CD14-positive monocyte (primary cell): ENCODE data around the gene ME3. TPM values are rescaled to one million over a fixed set of nuclear protein-coding genes. Genes with fewer than 3 reads are reported as not detected.

Experiments
- DNase-seq, 3 donors: peaks; one replicate each; pipeline ENCODE4 v3.0.0-alpha.2; 2011 to 2022
- H2AFZ ChIP-seq: 2 replicates; pipeline ENCODE4 v1.6.0; 2012; ENCODE audit warnings: mild to moderate bottlenecking, low read depth, low read length, inconsistent platforms; ENCODE audit not compliant: insufficient read depth, poor library complexity, severe bottlenecking
- H3K27ac ChIP-seq, 2 donors: 1 replicate in 1 of 2; 2 replicates in 1 of 2; pipeline ENCODE4 v1.5.1; 2012 to 2013; ENCODE audit warnings: low read length in 2 of 2, control low read depth in 1 of 2, inconsistent platforms in 1 of 2, low read depth in 1 of 2, mild to moderate bottlenecking in 1 of 2
- H3K27me3 ChIP-seq, 2 donors: one replicate each; pipeline versions ENCODE4 v1.6.0 to v1.6.1; 2011 to 2013; ENCODE audit warnings: low read length in 2 of 2; ENCODE audit not compliant: control insufficient read depth in 2 of 2, insufficient read depth in 2 of 2
- H3K36me3 ChIP-seq, 2 donors: replicated peaks in 1 of 2; 1 replicate in 1 of 2; 2 replicates in 1 of 2; pipeline versions ENCODE4 v1.5.1 to v1.6.1; 2012 to 2013; ENCODE audit warnings: low read length in 2 of 2, control low read depth in 1 of 2, inconsistent platforms in 1 of 2, mild to moderate bottlenecking in 1 of 2; ENCODE audit not compliant: insufficient read depth in 2 of 2, control insufficient read depth in 1 of 2
- H3K4me1 ChIP-seq, 2 donors: 1 replicate in 1 of 2; 2 replicates in 1 of 2; pipeline versions ENCODE4 v1.5.1 to v1.6.1; 2012 to 2013; ENCODE audit warnings: low read length in 2 of 2, control low read depth in 1 of 2, inconsistent platforms in 1 of 2, mild to moderate bottlenecking in 1 of 2, moderate library complexity in 1 of 2; ENCODE audit not compliant: insufficient read depth in 2 of 2, control insufficient read depth in 1 of 2
- H3K4me2 ChIP-seq: replicated peaks from 2 replicates; pipeline ENCODE3; 2012; ENCODE audit warnings: low read length, moderate library complexity, mild to moderate bottlenecking; ENCODE audit not compliant: poor library complexity, severe bottlenecking; ENCODE audit errors: extremely low read depth
- H3K4me3 ChIP-seq, 3 experiments: fragments of 200-600 bp in 1 of 3; sonication (generic) in 1 of 3; replicated peaks in 1 of 3; 1 replicate in 2 of 3; 2 replicates in 1 of 3; pipeline ENCODE4 v1.5.1; 2011 to 2013; ENCODE audit warnings: low read length in 3 of 3, mild to moderate bottlenecking in 3 of 3, control low read depth in 2 of 3, low read depth in 2 of 3, inconsistent platforms in 1 of 3, moderate library complexity in 1 of 3
- H3K79me2 ChIP-seq: 2 replicates; pipeline ENCODE4 v1.6.0; 2012; ENCODE audit warnings: mild to moderate bottlenecking, control low read depth, inconsistent platforms, low read length, moderate library complexity; ENCODE audit not compliant: insufficient read depth
- H3K9ac ChIP-seq: 2 replicates; pipeline ENCODE4 v1.6.0; 2017; ENCODE audit warnings: low read length, mild to moderate bottlenecking; ENCODE audit not compliant: insufficient read depth, poor library complexity, severe bottlenecking
- H3K9me3 ChIP-seq, 2 donors: replicated peaks in 1 of 2; 1 replicate in 1 of 2; 2 replicates in 1 of 2; pipeline versions ENCODE4 v1.5.1 to v1.6.1; 2012 to 2013; ENCODE audit warnings: low read length in 2 of 2, control low read depth in 1 of 2; ENCODE audit not compliant: control insufficient read depth in 1 of 2, insufficient read depth in 1 of 2
- H4K20me1 ChIP-seq: 2 replicates; pipeline ENCODE4 v1.6.0; 2012; ENCODE audit warnings: mild to moderate bottlenecking, low read length, control low read depth, moderate library complexity; ENCODE audit not compliant: insufficient read depth
- H3K27ac Mint-ChIP-seq, 7 donors: one replicate each; pipeline ENCODE4 v1.8.0; 2020; ENCODE audit warnings: mild to moderate bottlenecking in 7 of 7, mixed read lengths in 7 of 7, moderate library complexity in 6 of 7, inconsistent platforms in 2 of 7
- H3K27me3 Mint-ChIP-seq, 3 donors: one replicate each; pipeline ENCODE4 v1.8.0; 2021 to 2022; ENCODE audit warnings: low read depth in 3 of 3, mild to moderate bottlenecking in 3 of 3, mixed read lengths in 3 of 3, moderate library complexity in 3 of 3, inconsistent platforms in 1 of 3
- H3K36me3 Mint-ChIP-seq, 2 donors: one replicate each; pipeline ENCODE4 v1.8.0; 2020; ENCODE audit warnings: mixed read lengths in 2 of 2, inconsistent platforms in 1 of 2, mild to moderate bottlenecking in 1 of 2
- H3K4me1 Mint-ChIP-seq: one replicate; pipeline ENCODE4 v1.8.0; 2020; ENCODE audit warnings: mild to moderate bottlenecking, mixed read lengths
- H3K4me3 Mint-ChIP-seq, 2 donors: one replicate each; pipeline ENCODE4 v1.8.0; 2020; ENCODE audit warnings: mild to moderate bottlenecking in 2 of 2, mixed read lengths in 2 of 2, moderate library complexity in 1 of 2
- H3K9me3 Mint-ChIP-seq, 7 donors: one replicate each; pipeline ENCODE4 v1.8.0; 2020 to 2022; ENCODE audit warnings: mixed read lengths in 7 of 7, mild to moderate bottlenecking in 6 of 7, moderate library complexity in 6 of 7, inconsistent platforms in 2 of 7
- WGBS: methylation state at CpG from one replicate; pipeline ENCODE4 v1.1.5; 2013; ENCODE audit warnings: missing lambda C conversion rate; ENCODE audit not compliant: insufficient coverage; 5-methylcytosine and 5-hydroxymethylcytosine counted together
- intact Hi-C, 2 donors: fragments of 100-400 bp; cut with micrococcal nuclease; formaldehyde crosslinking; loops; one replicate each; pipeline versions ENCODE4 v1.15.0 to v1.15.1; 2023
- polyA plus RNA-seq, 3 donors: library from polyadenylated mRNA; depleted of rRNA in 1 of 3; unstranded in 2 of 3; stranded (reverse) in 1 of 3; fragments of 300-500 nt in 2 of 3; fragments of >200 nt in 1 of 3; fragmentation: Illumina TruSeq in 2 of 3; gene quantifications; 1 replicate in 2 of 3; 2 replicates in 1 of 3; pipeline ENCODE4 v1.2.3, GENCODE V29; 2012 to 2021
- TF ChIP-seq, protein P1 (sequence below): fragments of 200-600 bp; IDR thresholded peaks from one replicate; pipeline ENCODE4 v1.8.0; 2022; ENCODE audit warnings: antibody characterized with exemption, mild to moderate bottlenecking

ME3 gene
- polyA plus RNA-seq, 3 donors: 0.31 to 3.0 (median 0.42) TPM

DNA sequence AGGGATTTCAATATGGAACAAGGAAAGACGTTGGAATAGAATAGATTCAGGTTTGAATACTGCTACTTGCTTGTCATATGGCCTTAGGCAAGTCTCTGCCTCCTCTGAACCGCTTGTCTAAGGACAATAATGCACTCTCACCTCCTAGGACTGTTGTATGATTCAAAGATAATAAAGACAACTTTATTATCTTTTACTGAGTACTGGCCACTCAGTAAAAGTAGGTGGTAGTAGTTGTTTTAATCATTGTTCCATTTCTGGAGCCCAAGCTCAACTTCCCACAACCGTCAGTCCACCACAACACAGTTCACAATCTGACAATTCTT lies 134.2 kb downstream of the ME3 start:
- Mint-ChIP-seq H3K4me1 (no peaks in the 10 kb centered on the region), H3K27me3 (no peaks in the 10 kb centered on the region), H3K27ac (no peak overlapping the region), H3K36me3 (no peaks in the 10 kb centered on the region), H3K9me3 (peaks cover 0 to 8% (median 5%) of the 10 kb centered on the region in 7 donors), H3K4me3 (no peak overlapping the region)
- TF ChIP-seq, protein P1, sequence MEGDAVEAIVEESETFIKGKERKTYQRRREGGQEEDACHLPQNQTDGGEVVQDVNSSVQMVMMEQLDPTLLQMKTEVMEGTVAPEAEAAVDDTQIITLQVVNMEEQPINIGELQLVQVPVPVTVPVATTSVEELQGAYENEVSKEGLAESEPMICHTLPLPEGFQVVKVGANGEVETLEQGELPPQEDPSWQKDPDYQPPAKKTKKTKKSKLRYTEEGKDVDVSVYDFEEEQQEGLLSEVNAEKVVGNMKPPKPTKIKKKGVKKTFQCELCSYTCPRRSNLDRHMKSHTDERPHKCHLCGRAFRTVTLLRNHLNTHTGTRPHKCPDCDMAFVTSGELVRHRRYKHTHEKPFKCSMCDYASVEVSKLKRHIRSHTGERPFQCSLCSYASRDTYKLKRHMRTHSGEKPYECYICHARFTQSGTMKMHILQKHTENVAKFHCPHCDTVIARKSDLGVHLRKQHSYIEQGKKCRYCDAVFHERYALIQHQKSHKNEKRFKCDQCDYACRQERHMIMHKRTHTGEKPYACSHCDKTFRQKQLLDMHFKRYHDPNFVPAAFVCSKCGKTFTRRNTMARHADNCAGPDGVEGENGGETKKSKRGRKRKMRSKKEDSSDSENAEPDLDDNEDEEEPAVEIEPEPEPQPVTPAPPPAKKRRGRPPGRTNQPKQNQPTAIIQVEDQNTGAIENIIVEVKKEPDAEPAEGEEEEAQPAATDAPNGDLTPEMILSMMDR: no peak
- Histone ChIP-seq H4K20me1 (no peaks in the 10 kb centered on the region), H3K4me2 (no peak overlapping the region), H3K4me1 (no peaks in the 10 kb centered on the region), H3K27me3 (no peaks in the 10 kb centered on the region), H3K9ac (no peak overlapping the region), H2AFZ (no peak overlapping the region), H3K4me3 (no peak overlapping the region), H3K9me3 (no peaks in the 10 kb centered on the region), H3K27ac (no peak overlapping the region), H3K79me2 (no peaks in the 10 kb centered on the region), H3K36me3 (no peaks in the 10 kb centered on the region)
- DNase-seq: no peak
- intact Hi-C loops: no loop called here
- 100% methylated on average over 1 of the region's 3 CpGs for WGBS

GRCh38 chr11:86537541-86538222 lies 134.7 kb downstream of the ME3 start:
- Histone ChIP-seq H3K9me3 (no peaks in the 10 kb centered on the region), H3K27ac (no peak overlapping the region), H3K4me1 (no peaks in the 10 kb centered on the region), H3K79me2 (no peaks in the 10 kb centered on the region), H3K4me3 (no peak overlapping the region), H4K20me1 (no peaks in the 10 kb centered on the region), H3K27me3 (no peaks in the 10 kb centered on the region), H3K4me2 (no peak overlapping the region), H3K36me3 (no peaks in the 10 kb centered on the region), H3K9ac (no peak overlapping the region), H2AFZ (no peak overlapping the region)
- Mint-ChIP-seq H3K36me3 (no peaks in the 10 kb centered on the region), H3K27me3 (no peaks in the 10 kb centered on the region), H3K27ac (no peak overlapping the region), H3K9me3 (peaks cover 0 to 8% (median 5%) of the 10 kb centered on the region in 7 donors), H3K4me3 (no peak overlapping the region), H3K4me1 (no peaks in the 10 kb centered on the region)
- intact Hi-C loops: no loop called here
- TF ChIP-seq, protein P1: no peak
- no peak for DNase-seq
